ENCODE results near the gene DPH2.

GRCh38 chr1:43968348-43968948 is 1.4 kb upstream of the DPH2 start:
- no peak for TF ChIP-seq TAF1 (IDR thresholded peaks at IDR 0.05; ENCODE audit: borderline replicate concordance, insufficient read depth, low read length)
- TF ChIP-seq POLR2AphosphoS5 (IDR thresholded peaks at IDR 0.05; ENCODE audit: low read depth, low read length), result no peak
- peak; percentile 94 to 97 for TF ChIP-seq REST (IDR thresholded peaks at IDR 0.05; ENCODE audit: insufficient read depth in 1 of 2, low read depth in 2 of 2, low read length in 2 of 2)
- no peak for TF ChIP-seq SIN3A (IDR thresholded peaks at IDR 0.05; ENCODE audit: borderline replicate concordance, insufficient read depth, low read length)
- no peak for TF ChIP-seq FOXP2 (optimal IDR thresholded peaks at IDR 0.05; ENCODE audit: borderline replicate concordance, extremely low read depth, extremely low read length, insufficient read depth)

All from PFSK-1 (cell line).